GM10248 (cell line): ENCODE data around the gene VAMP3.

Source experiments
- CTCF ChIA-PET: fragments of 300-600 bp; sonication (Branson Sonifier 250); formaldehyde crosslinking; extraction: SDS; loops from one replicate; lab custom pipeline; 2021; ENCODE audit warnings: antibody characterized with exemption; lab: Yijun Ruan, JAX
- POLR2A ChIA-PET: fragments of 350-650 bp; sonication (Branson Sonifier 250); formaldehyde crosslinking; extraction: SDS; loops from one replicate; lab custom pipeline; 2020; ENCODE audit warnings: antibody characterized with exemption; lab: Yijun Ruan, JAX
- DNase-seq: peaks from one replicate; pipeline ENCODE4 v3.0.0; 2012; ENCODE audit errors: extremely low spot score
- CTCF ChIP-seq: IDR thresholded peaks from 2 replicates; pipeline ENCODE4 v1.5.1; 2012; ENCODE audit warnings: mild to moderate bottlenecking, low read depth; ENCODE audit errors: extremely low read depth, missing control alignments, control extremely low read depth

The VAMP3 gene

DNA sequence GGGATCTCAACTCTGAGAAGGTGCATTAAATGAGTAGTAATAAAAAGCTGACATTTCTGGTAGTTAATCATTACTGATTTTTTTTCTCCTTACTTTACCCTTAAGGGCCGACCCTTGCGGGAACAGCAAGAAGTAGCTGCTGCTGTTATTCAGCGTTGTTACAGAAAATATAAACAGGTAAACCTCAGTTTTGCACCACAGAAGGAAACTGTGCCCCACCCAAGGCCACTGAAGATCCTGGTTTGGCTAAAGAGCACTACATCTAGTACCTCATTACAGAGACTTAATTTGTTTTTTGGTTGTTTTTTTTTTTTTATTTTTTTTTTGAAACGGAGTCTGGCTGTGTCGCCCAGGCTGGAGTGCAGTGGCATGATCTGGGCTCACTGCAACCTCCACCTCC, 23.5 kb upstream of the VAMP3 start:
- POLR2A ChIA-PET, result no interaction called here
- CTCF ChIA-PET, result interaction anchor here (1.7 to 9.3 kb wide), 2 partner anchors 19 to 79 kb away, joined by 4 to 296 read pairs; no protein-coding TSS in a partner anchor
- no peak for TF ChIP-seq CTCF
- no peak for DNase-seq

- POLR2A ChIA-PET, result no interaction called here
- no peak for DNase-seq
- CTCF ChIA-PET, result interaction anchor here (0.7 to 9.3 kb wide), 6 partner anchors 8 to 102 kb away, joined by 3 to 296 read pairs (median 4); no protein-coding TSS in a partner anchor
- no peak for TF ChIP-seq CTCF
Measured at GRCh38 chr1:7749126-7749525, 22.0 kb upstream of the VAMP3 start.

DNA sequence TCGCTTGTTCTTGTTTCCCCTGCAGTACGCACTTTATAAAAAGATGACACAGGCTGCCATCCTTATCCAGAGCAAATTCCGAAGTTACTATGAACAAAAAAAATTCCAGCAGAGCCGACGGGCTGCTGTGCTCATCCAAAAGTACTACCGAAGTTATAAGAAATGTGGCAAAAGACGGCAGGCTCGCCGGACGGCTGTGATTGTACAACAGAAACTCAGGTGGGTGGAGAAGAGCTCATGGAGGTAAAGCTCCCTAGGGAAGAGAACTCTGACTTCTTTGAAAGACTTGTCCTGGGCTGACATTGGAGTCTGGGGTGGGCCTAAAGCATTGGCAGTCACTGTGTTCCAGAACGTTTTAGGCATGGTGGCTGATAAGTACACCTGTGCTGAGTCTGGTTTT, 19.9 kb upstream of the VAMP3 start:
- POLR2A ChIA-PET, result no interaction called here
- no peak for DNase-seq
- CTCF ChIA-PET, result interaction anchor here (1.0 to 9.3 kb wide), 7 partner anchors 11 to 107 kb away, joined by 3 to 296 read pairs (median 9); no protein-coding TSS in a partner anchor
- TF ChIP-seq CTCF, result no peak

DNA sequence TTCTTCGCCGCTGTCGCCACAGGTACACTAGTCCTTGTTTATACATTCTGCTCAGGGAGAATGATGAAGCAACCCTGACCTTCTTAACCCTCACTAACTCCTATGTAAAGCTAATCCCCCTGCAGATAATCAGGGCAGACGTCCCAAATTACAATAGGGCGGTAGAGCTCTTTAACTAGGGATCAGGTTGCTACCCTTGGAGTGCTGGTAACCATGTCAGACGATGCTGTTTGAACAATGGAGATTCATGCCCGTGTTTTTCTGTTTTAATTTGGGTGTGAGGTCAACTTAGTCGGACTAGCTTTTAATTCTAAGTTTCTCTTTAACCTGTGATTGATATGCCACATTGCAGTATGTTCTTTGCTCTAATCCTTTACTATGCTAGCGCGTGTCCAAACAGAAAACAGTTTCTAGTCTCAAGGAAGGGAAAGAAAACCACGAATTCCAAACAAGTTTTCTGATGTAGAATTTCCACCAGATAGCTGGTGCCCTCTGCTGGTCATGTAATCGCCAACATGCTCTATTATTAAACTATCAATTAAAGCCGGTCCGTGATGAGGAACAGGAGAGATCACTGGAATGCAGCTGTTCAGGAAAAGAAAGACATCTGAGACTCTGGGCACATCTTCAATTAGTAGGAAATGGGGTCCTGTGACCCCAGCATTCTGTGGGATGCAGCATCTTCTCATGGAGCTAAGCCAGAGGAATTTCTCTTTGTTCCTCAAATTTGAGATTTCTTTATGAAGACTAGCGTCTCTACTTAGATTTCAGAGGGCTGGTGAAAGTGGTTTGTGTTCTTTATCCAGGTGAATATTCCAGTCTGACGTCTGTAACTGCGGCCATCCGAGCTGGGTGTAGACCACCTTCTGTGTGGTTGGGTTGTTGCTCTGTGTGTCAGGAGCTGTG, 18.3 kb upstream of the VAMP3 start:
- POLR2A ChIA-PET, result no interaction called here
- CTCF ChIA-PET, result interaction anchor here (0.7 to 9.3 kb wide), 41 partner anchors 10 to 265 kb away, joined by 3 to 296 read pairs (median 4); partner anchors contain the start of gene VAMP3
- TF ChIP-seq CTCF, result peak; percentile 74
- DNase-seq, result peak; percentile 37

DNA sequence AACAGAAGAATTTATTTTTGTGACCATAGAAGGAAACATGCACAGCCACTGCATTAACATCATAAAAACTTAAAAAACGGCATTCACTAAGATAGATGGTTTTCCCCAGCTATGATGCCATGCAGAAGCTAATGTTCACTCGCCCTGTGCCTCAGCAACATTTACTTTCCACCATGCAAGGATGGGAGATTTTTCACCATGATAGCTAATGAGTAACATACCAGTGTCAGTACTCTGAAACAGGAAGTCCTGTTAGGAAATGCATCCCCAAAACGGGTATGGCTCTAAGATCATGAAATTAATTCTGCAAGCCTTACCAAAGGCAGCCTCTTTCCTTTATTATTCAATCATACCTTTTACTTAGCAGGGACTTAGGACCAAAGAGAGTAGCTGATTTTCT, 17.5 kb upstream of the VAMP3 start:
- TF ChIP-seq CTCF, result no peak
- DNase-seq, result no peak
- CTCF ChIA-PET, result interaction anchor here (1.0 to 9.3 kb wide), 25 partner anchors 10 to 258 kb away, joined by 3 to 296 read pairs (median 5); partner anchors contain the start of gene VAMP3
- POLR2A ChIA-PET, result no interaction called here

- TF ChIP-seq CTCF, result no peak
- ChIA-PET CTCF (interaction anchor here (1.5 to 9.3 kb wide), 7 partner anchors 9 to 102 kb away, joined by 4 to 296 read pairs (median 10); no protein-coding TSS in a partner anchor), POLR2A (no interaction called here)
- no peak for DNase-seq
Measured at GRCh38 chr1:7754234-7754633, 16.9 kb upstream of the VAMP3 start.
